ENCODE data around the gene PHOX2A.
"Not testable (repeated sequence)": the region's sequence is repeated elsewhere in the genome, so short reads cannot be mapped to it uniquely, and the experiment has no call there.

Gene PHOX2A

GRCh38 chr11:72209101-72209500 is 34.9 kb downstream of the PHOX2A start:
- no peak for TF ChIP-seq CTCF (conservative IDR thresholded peaks at IDR 0.05; ENCODE audit: low read length)
- TF ChIP-seq EZH2phosphoT487 (IDR thresholded peaks at IDR 0.05; ENCODE audit: borderline replicate concordance) = no peak
- Histone ChIP-seq H3K9ac (ENCODE audit: low read depth, low read length, poor library complexity, severe bottlenecking) (no peak overlapping the region), H3K79me2 (ENCODE audit: insufficient read depth, low read length) (no peaks in the 10 kb centered on the region), H3K4me1 (ENCODE audit: insufficient read depth, low read length, poor library complexity, severe bottlenecking) (no peaks in the 10 kb centered on the region), H3K4me2 (ENCODE audit: low read depth, low read length, poor library complexity, severe bottlenecking) (no peak overlapping the region), H3K4me3 (ENCODE audit: low read length, poor library complexity, severe bottlenecking) (no peak overlapping the region), H4K20me1 (ENCODE audit: insufficient read depth, low read length, poor library complexity, severe bottlenecking) (no peaks in the 10 kb centered on the region), H3K27me3 (ENCODE audit: insufficient read depth, low read length, poor library complexity, severe bottlenecking) (no peaks in the 10 kb centered on the region), H3F3A (ENCODE audit: low read depth) (no peaks in the 10 kb centered on the region), H3K36me3 (ENCODE audit: insufficient read depth, low read length) (no peaks in the 10 kb centered on the region), H3K9me3 (ENCODE audit: insufficient read depth, low read depth, low read length) (peaks cover 4% of the 10 kb centered on the region; the same call in 1 of the 2 replicates), H3K9me2 (replicated peaks; ENCODE audit: low read depth, low read length) (no peaks in the 10 kb centered on the region), H2AFZ (ENCODE audit: low read length) (no peak overlapping the region)

- H2AFZ ChIP-seq (ENCODE audit: low read length) = no peak overlapping the region
- no peaks in the 10 kb centered on the region for H4K20me1 ChIP-seq (ENCODE audit: insufficient read depth, low read length, poor library complexity, severe bottlenecking)
- H3K4me2 ChIP-seq (ENCODE audit: low read depth, low read length, poor library complexity, severe bottlenecking) = no peak overlapping the region
- TF ChIP-seq EZH2phosphoT487 (IDR thresholded peaks at IDR 0.05; ENCODE audit: borderline replicate concordance) = no peak
- no peak for TF ChIP-seq CTCF (conservative IDR thresholded peaks at IDR 0.05; ENCODE audit: low read length)
- H3K27me3 ChIP-seq (ENCODE audit: insufficient read depth, low read length, poor library complexity, severe bottlenecking) = no peaks in the 10 kb centered on the region
- no peaks in the 10 kb centered on the region for H3F3A ChIP-seq (ENCODE audit: low read depth)
- H3K9me3 ChIP-seq (ENCODE audit: insufficient read depth, low read depth, low read length) = peaks cover 4% of the 10 kb centered on the region; the same call in 1 of the 2 replicates
- H3K4me1 ChIP-seq (ENCODE audit: insufficient read depth, low read length, poor library complexity, severe bottlenecking) = no peaks in the 10 kb centered on the region
- H3K4me3 ChIP-seq (ENCODE audit: low read length, poor library complexity, severe bottlenecking) = no peak overlapping the region
- no peak overlapping the region for H3K9ac ChIP-seq (ENCODE audit: low read depth, low read length, poor library complexity, severe bottlenecking)
- H3K36me3 ChIP-seq (ENCODE audit: insufficient read depth, low read length) = no peaks in the 10 kb centered on the region
- H3K79me2 ChIP-seq (ENCODE audit: insufficient read depth, low read length) = no peaks in the 10 kb centered on the region
- no peaks in the 10 kb centered on the region for H3K9me2 ChIP-seq (replicated peaks; ENCODE audit: low read depth, low read length)
Observed at GRCh38 chr11:72208281-72208680, 35.7 kb downstream of the PHOX2A start.

GRCh38 chr11:72206794-72207193 is 37.2 kb downstream of the PHOX2A start:
- not testable (repeated sequence) for H3K9ac ChIP-seq (ENCODE audit: low read depth, low read length, poor library complexity, severe bottlenecking); H3K27me3 ChIP-seq (ENCODE audit: insufficient read depth, low read length, poor library complexity, severe bottlenecking); H3K36me3 ChIP-seq (ENCODE audit: insufficient read depth, low read length); H3K9me3 ChIP-seq (ENCODE audit: insufficient read depth, low read depth, low read length); H3K9me2 ChIP-seq (replicated peaks; ENCODE audit: low read depth, low read length); H3K4me2 ChIP-seq (ENCODE audit: low read depth, low read length, poor library complexity, severe bottlenecking); H3K4me1 ChIP-seq (ENCODE audit: insufficient read depth, low read length, poor library complexity, severe bottlenecking); H4K20me1 ChIP-seq (ENCODE audit: insufficient read depth, low read length, poor library complexity, severe bottlenecking); H2AFZ ChIP-seq (ENCODE audit: low read length); H3K4me3 ChIP-seq (ENCODE audit: low read length, poor library complexity, severe bottlenecking); H3K79me2 ChIP-seq (ENCODE audit: insufficient read depth, low read length); H3F3A ChIP-seq (ENCODE audit: low read depth)

- H3K4me3 ChIP-seq (ENCODE audit: low read length, poor library complexity, severe bottlenecking) = no peak overlapping the region
- H3K79me2 ChIP-seq (ENCODE audit: insufficient read depth, low read length) = no peaks in the 10 kb centered on the region
- no peaks in the 10 kb centered on the region for H3F3A ChIP-seq (ENCODE audit: low read depth)
- no peaks in the 10 kb centered on the region for H3K36me3 ChIP-seq (ENCODE audit: insufficient read depth, low read length)
- no peak overlapping the region for H2AFZ ChIP-seq (ENCODE audit: low read length)
- no peaks in the 10 kb centered on the region for H3K4me1 ChIP-seq (ENCODE audit: insufficient read depth, low read length, poor library complexity, severe bottlenecking)
- no peaks in the 10 kb centered on the region for H3K9me2 ChIP-seq (replicated peaks; ENCODE audit: low read depth, low read length)
- H4K20me1 ChIP-seq (ENCODE audit: insufficient read depth, low read length, poor library complexity, severe bottlenecking) = no peaks in the 10 kb centered on the region
- peaks cover 2% of the 10 kb centered on the region; the same call in 1 of the 2 replicates for H3K9me3 ChIP-seq (ENCODE audit: insufficient read depth, low read depth, low read length)
- H3K27me3 ChIP-seq (ENCODE audit: insufficient read depth, low read length, poor library complexity, severe bottlenecking) = no peaks in the 10 kb centered on the region
- H3K9ac ChIP-seq (ENCODE audit: low read depth, low read length, poor library complexity, severe bottlenecking) = no peak overlapping the region
- H3K4me2 ChIP-seq (ENCODE audit: low read depth, low read length, poor library complexity, severe bottlenecking) = no peak overlapping the region
- TF ChIP-seq EZH2phosphoT487 (IDR thresholded peaks at IDR 0.05; ENCODE audit: borderline replicate concordance) (no peak), CTCF (conservative IDR thresholded peaks at IDR 0.05; ENCODE audit: low read length) (no peak)
Observed at GRCh38 chr11:72204886-72205285, 39.1 kb downstream of the PHOX2A start.

All from Loucy (cell line).